ENCODE data around the gene PDYN.

PDYN gene

DNA sequence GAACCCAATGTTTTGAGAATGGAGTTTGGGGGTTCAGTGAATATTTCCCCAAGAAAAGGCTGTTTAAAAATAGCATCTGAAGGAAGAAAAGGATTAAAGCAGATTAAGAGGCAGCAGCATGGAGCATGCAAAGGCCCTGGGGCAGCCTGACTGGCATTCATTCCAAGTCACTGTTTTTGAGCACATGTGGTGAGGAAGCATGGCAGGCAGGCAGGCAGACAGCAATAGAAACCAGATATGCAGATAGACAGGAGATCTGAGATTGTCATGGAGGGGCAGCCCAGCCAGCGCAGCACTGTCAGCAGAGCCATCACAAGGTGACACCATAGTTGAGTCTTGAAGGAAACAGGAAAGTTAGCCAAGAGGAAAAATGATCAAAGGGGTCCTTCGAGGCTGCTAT, 60.9 kb downstream of the PDYN start:
- H3K4me3 ChIP-seq (ENCODE audit: low read depth, low read length) = no peak overlapping the region
- TF ChIP-seq, protein P1, sequence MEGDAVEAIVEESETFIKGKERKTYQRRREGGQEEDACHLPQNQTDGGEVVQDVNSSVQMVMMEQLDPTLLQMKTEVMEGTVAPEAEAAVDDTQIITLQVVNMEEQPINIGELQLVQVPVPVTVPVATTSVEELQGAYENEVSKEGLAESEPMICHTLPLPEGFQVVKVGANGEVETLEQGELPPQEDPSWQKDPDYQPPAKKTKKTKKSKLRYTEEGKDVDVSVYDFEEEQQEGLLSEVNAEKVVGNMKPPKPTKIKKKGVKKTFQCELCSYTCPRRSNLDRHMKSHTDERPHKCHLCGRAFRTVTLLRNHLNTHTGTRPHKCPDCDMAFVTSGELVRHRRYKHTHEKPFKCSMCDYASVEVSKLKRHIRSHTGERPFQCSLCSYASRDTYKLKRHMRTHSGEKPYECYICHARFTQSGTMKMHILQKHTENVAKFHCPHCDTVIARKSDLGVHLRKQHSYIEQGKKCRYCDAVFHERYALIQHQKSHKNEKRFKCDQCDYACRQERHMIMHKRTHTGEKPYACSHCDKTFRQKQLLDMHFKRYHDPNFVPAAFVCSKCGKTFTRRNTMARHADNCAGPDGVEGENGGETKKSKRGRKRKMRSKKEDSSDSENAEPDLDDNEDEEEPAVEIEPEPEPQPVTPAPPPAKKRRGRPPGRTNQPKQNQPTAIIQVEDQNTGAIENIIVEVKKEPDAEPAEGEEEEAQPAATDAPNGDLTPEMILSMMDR (IDR thresholded peaks at IDR 0.05; ENCODE audit: low read depth, low read length, missing control alignments) = no peak
- in situ Hi-C loops (cut with HindIII; ENCODE audit: low sequenced_read_pairs) = no loop called here
- no peak for DNase-seq (ENCODE audit: low read depth)

DNA sequence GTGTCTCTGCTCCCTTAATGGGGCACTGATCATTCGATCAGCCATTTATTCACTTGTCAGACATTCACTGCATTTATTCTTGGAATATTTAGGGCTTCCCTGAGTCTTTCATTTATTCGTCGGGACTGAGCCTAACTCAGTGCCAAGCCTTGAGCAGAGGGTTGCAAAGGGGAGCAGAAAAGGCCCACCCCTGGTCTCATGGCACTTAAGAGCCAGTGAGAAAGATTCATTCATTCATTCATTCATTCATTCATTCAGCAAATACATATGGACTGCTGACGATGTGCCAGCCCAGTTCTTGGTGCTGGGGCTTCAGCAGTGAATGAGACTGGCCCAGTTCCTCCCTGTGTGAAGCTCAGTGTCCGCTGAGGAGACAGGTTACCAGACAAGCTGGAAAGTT, 62.0 kb downstream of the PDYN start:
- TF ChIP-seq, protein P1 (IDR thresholded peaks at IDR 0.05; ENCODE audit: low read depth, low read length, missing control alignments) = no peak
- no peak for DNase-seq (ENCODE audit: low read depth)
- H3K4me3 ChIP-seq (ENCODE audit: low read depth, low read length) = no peak overlapping the region
- in situ Hi-C loops (cut with HindIII; ENCODE audit: low sequenced_read_pairs) = no loop called here

DNA sequence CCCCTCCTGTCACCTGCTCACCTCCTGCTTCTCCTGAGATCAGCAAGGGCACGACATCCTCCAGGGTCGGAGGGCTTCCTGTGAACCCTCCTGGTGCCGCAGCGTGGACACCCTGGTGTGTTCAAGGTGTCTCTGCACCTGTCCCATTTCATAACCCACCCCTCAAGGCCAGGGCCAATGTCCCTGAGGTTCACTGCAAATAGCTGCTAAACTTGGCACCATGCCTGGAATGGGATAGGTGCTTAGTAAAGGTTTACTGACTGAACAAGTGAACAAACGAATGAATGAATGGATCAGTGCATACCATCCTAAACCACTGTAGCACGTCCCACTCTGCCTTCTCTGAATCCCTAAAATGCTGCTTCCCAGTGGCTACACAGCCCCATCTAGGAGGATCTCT, 63.7 kb downstream of the PDYN start:
- H3K4me3 ChIP-seq (ENCODE audit: low read depth, low read length) = no peak overlapping the region
- TF ChIP-seq, protein P1 (IDR thresholded peaks at IDR 0.05; ENCODE audit: low read depth, low read length, missing control alignments) = no peak
- in situ Hi-C loops (cut with HindIII; ENCODE audit: low sequenced_read_pairs) = no loop called here
- no peak for DNase-seq (ENCODE audit: low read depth)

DNA sequence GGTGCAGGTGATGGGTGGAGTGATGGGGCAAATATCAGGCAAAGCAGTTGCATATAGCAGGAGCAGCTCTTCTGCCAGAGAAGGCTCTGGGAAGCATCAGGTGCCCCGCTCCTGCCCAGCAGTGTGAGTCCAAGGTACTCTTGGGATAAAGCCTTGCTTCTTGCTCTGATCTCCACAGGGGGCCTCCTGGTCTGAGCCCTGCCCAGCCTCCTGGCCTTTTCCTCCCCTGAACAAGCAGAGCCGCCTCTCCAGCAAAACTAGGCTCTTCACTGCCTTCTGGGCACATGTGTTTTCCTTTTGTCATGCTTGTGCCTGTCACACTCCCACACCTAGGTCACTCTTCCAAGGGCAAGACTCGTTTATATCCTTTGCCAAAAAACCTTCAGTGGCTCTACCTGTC, 64.4 kb downstream of the PDYN start:
- in situ Hi-C loops (cut with HindIII; ENCODE audit: low sequenced_read_pairs) = no loop called here
- TF ChIP-seq, protein P1 (IDR thresholded peaks at IDR 0.05; ENCODE audit: low read depth, low read length, missing control alignments) = no peak
- DNase-seq (ENCODE audit: low read depth) = no peak
- H3K4me3 ChIP-seq (ENCODE audit: low read depth, low read length) = no peak overlapping the region

DNA sequence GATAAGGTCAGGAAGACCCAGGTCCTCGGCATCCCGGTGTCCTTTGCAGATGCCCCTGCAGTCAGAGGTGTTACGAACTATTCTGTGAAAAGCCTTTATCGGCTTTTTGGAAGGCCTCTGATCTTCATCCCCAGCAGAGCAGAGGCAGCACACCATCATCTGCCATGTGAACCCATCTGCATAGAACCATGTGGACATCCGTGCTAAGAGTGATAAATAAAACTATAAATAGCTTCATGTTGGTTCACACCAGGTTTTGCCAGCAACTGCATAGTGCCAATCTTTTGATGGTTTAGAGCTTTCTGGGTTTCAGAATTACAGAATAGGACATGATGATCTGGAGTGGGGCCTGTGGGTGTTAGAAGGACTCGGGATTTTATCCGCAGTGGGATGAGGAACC, 65.1 kb downstream of the PDYN start:
- in situ Hi-C loops (cut with HindIII; ENCODE audit: low sequenced_read_pairs) = no loop called here
- TF ChIP-seq, protein P1 (IDR thresholded peaks at IDR 0.05; ENCODE audit: low read depth, low read length, missing control alignments) = no peak
- no peak for DNase-seq (ENCODE audit: low read depth)
- H3K4me3 ChIP-seq (ENCODE audit: low read depth, low read length) = no peak overlapping the region
